Activated naive CD8-positive, alpha-beta T cell treated with anti-CD3 and anti-CD28 coated beads for 36 hours (primary cell): ENCODE results near the gene EYA3. TPM values are rescaled to one million over a fixed set of nuclear protein-coding genes. Genes with fewer than 3 reads are reported as not detected.

Source experiments
- DNase-seq: peaks from one replicate; pipeline ENCODE4 v3.0.0; 2021
- H3K27ac Mint-ChIP-seq: one replicate; pipeline ENCODE4 v1.8.0; 2022; ENCODE audit warnings: mild to moderate bottlenecking, moderate library complexity, mixed read lengths
- H3K27me3 Mint-ChIP-seq: one replicate; pipeline ENCODE4 v1.8.0; 2022; ENCODE audit warnings: mild to moderate bottlenecking, mixed read lengths
- H3K36me3 Mint-ChIP-seq: one replicate; pipeline ENCODE4 v1.8.0; 2021; ENCODE audit warnings: mild to moderate bottlenecking, mixed read lengths
- H3K4me1 Mint-ChIP-seq: one replicate; pipeline ENCODE4 v1.8.0; 2021; ENCODE audit warnings: mixed read lengths
- H3K4me3 Mint-ChIP-seq: one replicate; pipeline ENCODE4 v1.8.0; 2022; ENCODE audit warnings: mild to moderate bottlenecking, moderate library complexity, mixed read lengths
- H3K9me3 Mint-ChIP-seq: one replicate; pipeline ENCODE4 v1.8.0; 2022; ENCODE audit warnings: mixed read lengths
- total RNA-seq, 2 experiments: library from RNA; stranded (reverse); gene quantifications; one replicate each; pipeline ENCODE4 v1.2.3, GENCODE V29; 2021

EYA3 gene, protein sequence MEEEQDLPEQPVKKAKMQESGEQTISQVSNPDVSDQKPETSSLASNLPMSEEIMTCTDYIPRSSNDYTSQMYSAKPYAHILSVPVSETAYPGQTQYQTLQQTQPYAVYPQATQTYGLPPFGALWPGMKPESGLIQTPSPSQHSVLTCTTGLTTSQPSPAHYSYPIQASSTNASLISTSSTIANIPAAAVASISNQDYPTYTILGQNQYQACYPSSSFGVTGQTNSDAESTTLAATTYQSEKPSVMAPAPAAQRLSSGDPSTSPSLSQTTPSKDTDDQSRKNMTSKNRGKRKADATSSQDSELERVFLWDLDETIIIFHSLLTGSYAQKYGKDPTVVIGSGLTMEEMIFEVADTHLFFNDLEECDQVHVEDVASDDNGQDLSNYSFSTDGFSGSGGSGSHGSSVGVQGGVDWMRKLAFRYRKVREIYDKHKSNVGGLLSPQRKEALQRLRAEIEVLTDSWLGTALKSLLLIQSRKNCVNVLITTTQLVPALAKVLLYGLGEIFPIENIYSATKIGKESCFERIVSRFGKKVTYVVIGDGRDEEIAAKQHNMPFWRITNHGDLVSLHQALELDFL
- total RNA-seq, result 10 to 100 TPM; 30.0 to 30.3 TPM

DNA sequence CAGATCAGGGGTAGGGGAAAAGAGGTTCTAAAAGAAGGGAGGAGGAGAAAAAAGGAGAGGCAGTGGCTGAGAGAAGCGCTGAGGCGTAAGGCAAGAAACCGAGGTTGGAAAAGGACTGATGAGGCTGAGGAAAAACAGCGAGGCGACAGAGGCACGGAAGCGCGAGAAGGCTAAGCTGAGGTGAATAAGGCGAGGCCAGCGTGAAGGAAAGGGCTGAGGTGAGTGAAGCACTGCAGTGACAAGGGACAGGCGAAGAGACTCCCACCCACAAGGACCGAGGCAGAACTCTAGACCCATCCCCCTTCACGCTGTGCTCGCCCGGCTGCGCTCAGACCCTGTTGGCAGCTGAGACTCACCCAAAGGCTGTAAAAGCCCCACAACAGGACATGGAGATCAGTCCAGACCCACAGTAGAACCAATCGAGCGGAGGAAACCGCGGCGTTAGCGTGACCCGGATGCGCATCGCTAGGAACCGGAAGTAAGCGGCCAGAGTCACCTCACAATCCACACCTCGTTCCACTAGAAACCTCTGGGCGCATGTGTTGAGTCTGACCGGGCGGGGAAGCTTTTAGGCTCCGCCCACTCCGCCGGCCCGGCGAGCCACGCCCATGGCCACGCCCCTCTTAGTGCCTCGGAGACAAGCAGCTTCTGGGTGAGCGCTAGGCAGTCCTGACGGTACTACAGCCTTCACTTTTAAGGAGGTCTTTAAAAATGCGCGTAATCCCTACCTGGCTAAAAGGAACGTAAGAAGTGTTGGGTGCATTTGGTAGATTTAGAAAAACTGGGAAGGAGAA is at the start of gene EYA3:
Gene EYA3 (minus strand): TSS at position 443 of the 794 bp plus-strand sequence. CDS start 30,584 bp downstream, outside the sequence.
- H3K36me3 Mint-ChIP-seq, result peaks cover 4% of the 10 kb centered on the region
- peak; percentile 100 for DNase-seq

DNA sequence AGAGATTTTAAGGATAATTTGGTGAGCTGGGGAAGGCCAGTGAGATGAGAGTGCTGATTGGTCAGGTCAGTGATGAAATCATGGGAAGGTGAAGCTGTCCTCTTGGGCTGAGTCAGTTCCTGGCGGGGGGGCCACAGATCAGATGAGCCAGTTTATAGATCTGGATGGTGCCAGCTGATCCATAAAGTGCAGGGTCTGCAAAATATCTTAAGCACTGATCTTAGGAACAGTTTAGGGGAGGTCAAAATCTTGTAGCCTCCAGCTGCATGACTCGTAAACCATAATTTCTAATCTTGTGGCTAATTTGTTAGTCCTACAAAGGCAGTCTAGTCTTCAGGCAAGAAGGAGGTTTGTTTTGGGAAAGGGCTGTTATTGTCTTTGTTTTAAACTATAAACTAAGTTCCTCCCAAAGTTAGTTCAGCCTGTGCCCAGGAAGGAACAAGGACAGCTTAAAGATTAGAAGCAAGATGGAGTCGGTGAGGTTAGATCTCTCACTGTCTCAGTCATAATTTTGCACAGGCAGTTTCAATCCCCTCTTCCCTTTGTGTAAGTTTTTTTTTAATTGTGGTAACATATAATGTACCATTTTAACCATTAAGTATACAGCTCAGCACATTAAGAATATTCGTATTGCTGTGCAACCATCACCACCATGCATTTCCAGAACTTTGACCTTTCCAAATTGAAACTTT is 48.7 kb upstream of the EYA3 start:
- peaks cover 18% of the 10 kb centered on the region for H3K27me3 Mint-ChIP-seq

More for the DNA sequence above, at the start of gene EYA3:
- Mint-ChIP-seq H3K4me3 (peak within 1 kb of the TSS; percentile 94), H3K9me3 (no peaks in the 10 kb centered on the region), H3K27me3 (peaks cover 4% of the 10 kb centered on the region), H3K27ac (peak within 1 kb of the TSS; percentile 96), H3K4me1 (peaks cover 28% of the 10 kb centered on the region)

GRCh38 chr1:28136169-28136921 is 47.9 kb upstream of the EYA3 start:
- Mint-ChIP-seq H3K27ac (no peak overlapping the region), H3K36me3 (no peaks in the 10 kb centered on the region), H3K4me1 (peaks cover 9% of the 10 kb centered on the region), H3K4me3 (no peak overlapping the region), H3K27me3 (peaks cover 18% of the 10 kb centered on the region), H3K9me3 (peaks cover 1% of the 10 kb centered on the region)
- no peak for DNase-seq

More for the DNA sequence above, 48.7 kb upstream of the EYA3 start:
- no peaks in the 10 kb centered on the region for H3K36me3 Mint-ChIP-seq
- H3K27ac Mint-ChIP-seq, result no peak overlapping the region
- H3K9me3 Mint-ChIP-seq, result peaks cover 1% of the 10 kb centered on the region
- no peak overlapping the region for H3K4me3 Mint-ChIP-seq
- H3K4me1 Mint-ChIP-seq, result peaks cover 9% of the 10 kb centered on the region
- no peak for DNase-seq

- Mint-ChIP-seq H3K36me3 (no peaks in the 10 kb centered on the region), H3K4me1 (peaks cover 9% of the 10 kb centered on the region), H3K9me3 (peaks cover 1% of the 10 kb centered on the region), H3K27ac (no peak overlapping the region), H3K4me3 (no peak overlapping the region), H3K27me3 (peaks cover 23% of the 10 kb centered on the region)
- no peak for DNase-seq
These were observed 47.2 kb upstream of the EYA3 start for GRCh38 chr1:28135371-28136168.

- Mint-ChIP-seq H3K4me1 (peaks cover 9% of the 10 kb centered on the region), H3K4me3 (no peak overlapping the region), H3K27me3 (peaks cover 23% of the 10 kb centered on the region), H3K36me3 (no peaks in the 10 kb centered on the region), H3K9me3 (peaks cover 1% of the 10 kb centered on the region), H3K27ac (no peak overlapping the region)
- no peak for DNase-seq
These were observed 46.3 kb upstream of the EYA3 start for GRCh38 chr1:28134651-28135207.

DNA sequence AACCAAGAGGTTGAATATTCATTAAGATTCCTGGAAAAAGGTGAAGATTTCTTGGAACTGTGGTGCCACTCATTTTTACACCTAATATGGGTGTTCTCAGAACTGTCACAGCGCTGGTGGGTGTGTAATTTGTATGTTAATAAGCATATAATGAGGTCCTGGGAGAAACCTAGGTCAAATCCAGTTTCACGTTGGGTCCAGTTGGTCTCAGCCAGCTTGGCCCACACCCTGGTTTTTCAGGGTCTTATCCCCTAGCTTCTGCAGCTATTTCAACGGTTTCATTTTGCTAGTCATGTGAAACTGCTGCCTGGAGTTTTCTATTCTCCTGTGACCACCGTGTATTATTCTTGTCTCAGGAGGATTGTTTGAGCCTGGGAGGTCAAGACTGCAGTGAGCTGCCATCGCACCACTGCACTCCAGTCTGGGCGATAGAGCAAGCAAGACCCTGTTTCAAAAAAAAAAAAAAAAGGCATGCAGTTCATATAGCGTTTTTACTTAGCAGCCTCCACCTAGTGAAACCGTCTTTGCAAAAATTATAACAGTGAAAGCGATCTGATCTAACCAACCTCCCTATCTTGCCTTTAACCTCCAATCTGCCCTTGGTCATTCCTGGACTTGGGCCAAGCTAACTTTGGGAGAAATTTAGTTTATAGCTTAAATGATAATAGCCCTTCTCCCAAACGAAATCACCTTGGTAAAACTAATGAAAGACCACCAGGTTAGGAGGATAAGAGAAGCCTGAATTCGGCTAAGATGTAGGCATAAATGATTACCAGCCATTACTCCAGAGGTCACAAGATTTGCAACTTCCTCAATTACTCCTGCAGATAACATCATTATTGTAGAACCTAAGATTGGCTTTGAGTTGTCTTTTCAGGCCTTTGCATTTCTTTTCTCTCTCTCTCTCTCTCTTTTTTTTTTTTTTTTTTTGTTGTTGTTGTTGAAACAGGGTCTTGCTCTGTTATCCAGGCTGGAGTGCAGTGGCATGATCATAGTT is 44.1 kb upstream of the EYA3 start:
- H3K27ac Mint-ChIP-seq, result no peak overlapping the region
- peaks cover 14% of the 10 kb centered on the region for H3K4me1 Mint-ChIP-seq
- DNase-seq, result no peak
- H3K27me3 Mint-ChIP-seq, result peaks cover 28% of the 10 kb centered on the region
- H3K4me3 Mint-ChIP-seq, result no peak overlapping the region
- H3K9me3 Mint-ChIP-seq, result peaks cover 1% of the 10 kb centered on the region
- H3K36me3 Mint-ChIP-seq, result no peaks in the 10 kb centered on the region

GRCh38 chr1:28130901-28131300 is 42.5 kb upstream of the EYA3 start:
- Mint-ChIP-seq H3K36me3 (no peaks in the 10 kb centered on the region), H3K27me3 (peaks cover 38% of the 10 kb centered on the region), H3K4me1 (peaks cover 6% of the 10 kb centered on the region), H3K27ac (no peak overlapping the region), H3K9me3 (peaks cover 1% of the 10 kb centered on the region), H3K4me3 (no peak overlapping the region)
- no peak for DNase-seq

DNA sequence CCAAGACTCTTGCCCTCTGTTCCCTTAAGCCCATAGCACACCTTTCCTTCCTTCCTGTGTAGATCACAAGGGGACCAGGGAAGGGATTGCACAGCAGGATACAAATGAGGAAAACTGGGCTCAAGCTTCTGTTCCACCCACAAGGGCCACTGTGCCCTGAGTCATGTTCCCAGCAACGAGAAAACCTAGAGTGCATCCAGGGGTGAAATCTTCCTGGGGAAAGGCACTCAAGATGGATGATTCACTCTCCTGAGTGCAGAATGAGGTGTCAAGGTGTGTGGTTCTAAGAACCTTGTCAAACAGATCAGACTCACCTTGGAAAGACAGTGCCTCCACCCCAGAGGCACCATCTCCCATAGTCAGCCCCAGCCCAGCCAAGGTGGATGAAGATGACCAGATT is 40.7 kb upstream of the EYA3 start:
- H3K27me3 Mint-ChIP-seq, result peaks cover 42% of the 10 kb centered on the region
- no peak for DNase-seq
- no peaks in the 10 kb centered on the region for H3K36me3 Mint-ChIP-seq
- H3K4me1 Mint-ChIP-seq, result peaks cover 6% of the 10 kb centered on the region
- H3K9me3 Mint-ChIP-seq, result peaks cover 1% of the 10 kb centered on the region
- no peak overlapping the region for H3K4me3 Mint-ChIP-seq
- H3K27ac Mint-ChIP-seq, result no peak overlapping the region

GRCh38 chr1:28127617-28128257 is 39.3 kb upstream of the EYA3 start:
- DNase-seq, result no peak
- Mint-ChIP-seq H3K4me3 (no peak overlapping the region), H3K9me3 (no peaks in the 10 kb centered on the region), H3K27me3 (peaks cover 42% of the 10 kb centered on the region), H3K27ac (no peak overlapping the region), H3K4me1 (peaks cover 6% of the 10 kb centered on the region), H3K36me3 (no peaks in the 10 kb centered on the region)

GRCh38 chr1:28126783-28127490 is 38.5 kb upstream of the EYA3 start:
- Mint-ChIP-seq H3K36me3 (no peaks in the 10 kb centered on the region), H3K4me1 (peaks cover 6% of the 10 kb centered on the region), H3K27ac (no peak overlapping the region), H3K27me3 (peaks cover 42% of the 10 kb centered on the region), H3K9me3 (no peaks in the 10 kb centered on the region), H3K4me3 (no peak overlapping the region)
- DNase-seq, result no peak

DNA sequence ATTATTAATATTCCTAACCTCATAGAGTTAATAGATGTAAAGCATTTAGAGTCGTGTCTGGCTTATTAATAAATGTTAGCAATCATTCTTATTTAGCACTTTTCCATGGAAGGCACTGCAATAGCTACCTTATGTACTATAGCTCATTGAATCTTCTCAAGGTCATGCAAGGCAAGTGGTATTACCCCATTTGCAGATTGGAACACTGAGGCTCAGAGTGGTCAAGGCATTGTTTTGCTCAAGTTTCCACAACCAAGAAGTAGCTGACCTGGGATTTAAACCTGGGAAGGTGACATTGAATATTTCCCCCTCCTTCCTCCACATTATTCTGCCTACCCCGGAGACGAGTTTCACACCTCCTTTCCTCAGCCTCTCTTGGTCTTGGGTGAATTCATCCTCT is 37.8 kb upstream of the EYA3 start:
- H3K4me3 Mint-ChIP-seq, result no peak overlapping the region
- peaks cover 6% of the 10 kb centered on the region for H3K4me1 Mint-ChIP-seq
- no peak for DNase-seq
- H3K27me3 Mint-ChIP-seq, result peaks cover 42% of the 10 kb centered on the region
- H3K36me3 Mint-ChIP-seq, result no peaks in the 10 kb centered on the region
- no peaks in the 10 kb centered on the region for H3K9me3 Mint-ChIP-seq
- H3K27ac Mint-ChIP-seq, result no peak overlapping the region
